Muscle of leg (tissue), 11 donors: ENCODE data around the gene SLC25A5. TPM values are rescaled to one million over a fixed set of nuclear protein-coding genes. Genes with fewer than 3 reads are reported as not detected.
A peak's percentile ranks its signal among the peaks of the same experiment; 100 is the strongest.

ENCODE experiments used
- DNase-seq: peaks from one replicate; pipeline ENCODE4 v3.0.0; 2013
- H3K27ac ChIP-seq: one replicate; pipeline ENCODE4 v1.5.1; 2013; ENCODE audit warnings: mild to moderate bottlenecking, low read length, control low read depth
- H3K27me3 ChIP-seq: one replicate; pipeline ENCODE4 v1.6.1; 2013; ENCODE audit warnings: low read length; ENCODE audit not compliant: control insufficient read depth, insufficient read depth
- H3K36me3 ChIP-seq: one replicate; pipeline ENCODE4 v1.6.1; 2013; ENCODE audit warnings: low read length; ENCODE audit not compliant: control insufficient read depth, insufficient read depth
- H3K4me1 ChIP-seq: one replicate; pipeline ENCODE4 v1.6.1; 2013; ENCODE audit warnings: low read length; ENCODE audit not compliant: control insufficient read depth, insufficient read depth
- H3K4me3 ChIP-seq: one replicate; pipeline ENCODE4 v1.5.1; 2013; ENCODE audit warnings: low read length, control low read depth
- H3K9me3 ChIP-seq: replicated peaks from 2 replicates; pipeline ENCODE4 v1.6.1; 2013; ENCODE audit warnings: low read depth, low read length; ENCODE audit not compliant: control insufficient read depth
- WGBS: methylation state at CpG from one replicate; pipeline ENCODE4 v1.1.5; 2013; ENCODE audit warnings: missing lambda C conversion rate; ENCODE audit not compliant: insufficient coverage; 5-methylcytosine and 5-hydroxymethylcytosine counted together
- polyA plus RNA-seq, 8 donors: library from polyadenylated mRNA; unstranded; fragments of 120-200 nt; gene quantifications; one replicate each; pipeline versions ENCODE4 v1.2.1 to v1.2.3, GENCODE V29; 2013; ENCODE audit warnings: inconsistent platforms in 1 of 8, low replicate concordance in 1 of 8; ENCODE audit not compliant: insufficient read length in 8 of 8, insufficient read depth in 1 of 8
- total RNA-seq: library from RNA; stranded (reverse); fragments of 120-200 nt; gene quantifications from one replicate; pipeline ENCODE4 v1.2.4, GENCODE V29; 2013

SLC25A5 gene
- total and polyA plus RNA-seq, 9 donors, result 73.8 to 190 (median 175) TPM

- peaks cover 9% of the 10 kb centered on the region for H3K36me3 ChIP-seq
- peak overlapping the region; percentile 60 for H3K4me3 ChIP-seq
- DNase-seq, result no peak
- H3K27ac ChIP-seq, result peak overlapping the region; percentile 78
- no peaks in the 10 kb centered on the region for H3K27me3 ChIP-seq
- H3K9me3 ChIP-seq, result no peaks in the 10 kb centered on the region
- whole genome bisulfite sequencing, result 63% methylated on average over 2 of the region's 8 CpGs
- H3K4me1 ChIP-seq, result peaks cover 5% of the 10 kb centered on the region
Observed at GRCh38 chrX:119469313-119469635, 1.0 kb downstream of the SLC25A5 start.

DNA sequence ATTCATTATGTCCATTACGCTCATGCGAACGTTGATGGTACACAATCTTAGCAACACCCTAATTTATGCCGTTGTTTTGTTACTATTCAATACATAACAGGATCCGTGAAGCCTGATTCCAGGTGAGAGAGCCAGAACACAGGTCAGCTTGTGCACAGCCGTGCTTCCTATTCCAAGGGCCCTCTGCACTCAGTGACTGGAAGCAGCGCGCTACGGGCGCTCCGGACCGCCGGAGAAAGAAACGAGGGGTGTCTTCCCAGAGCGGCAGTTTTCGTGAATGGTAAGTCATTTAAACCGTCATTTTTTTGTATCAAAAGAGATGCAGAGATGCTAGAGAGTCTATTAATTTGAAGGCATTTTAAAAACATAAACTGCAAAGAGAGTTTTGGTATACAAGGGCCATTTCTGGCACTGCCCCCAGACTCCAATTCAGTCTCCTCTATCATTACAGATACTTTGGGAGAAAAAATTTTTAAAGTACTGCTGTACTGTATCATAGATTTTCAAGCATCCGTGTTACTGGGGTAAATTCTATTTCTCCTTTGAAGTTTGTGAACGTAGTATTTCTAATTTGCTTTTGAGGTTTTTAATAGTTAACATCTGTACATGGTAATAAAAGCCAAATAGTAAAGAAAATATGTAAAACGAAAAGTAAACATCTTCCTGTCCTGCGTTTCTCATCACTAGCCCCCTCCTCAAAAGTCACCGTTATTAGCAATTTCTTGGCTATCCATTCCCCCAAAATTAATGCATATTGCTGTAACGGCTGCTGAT is 6.6 kb downstream of the SLC25A5 start:
- Histone ChIP-seq H3K36me3 (peaks cover 9% of the 10 kb centered on the region), H3K27me3 (peaks cover 4% of the 10 kb centered on the region), H3K27ac (no peak overlapping the region), H3K9me3 (no peaks in the 10 kb centered on the region), H3K4me3 (no peak overlapping the region), H3K4me1 (no peaks in the 10 kb centered on the region)
- WGBS, result 82% methylated on average over 13 of the region's 23 CpGs
- no peak for DNase-seq

DNA sequence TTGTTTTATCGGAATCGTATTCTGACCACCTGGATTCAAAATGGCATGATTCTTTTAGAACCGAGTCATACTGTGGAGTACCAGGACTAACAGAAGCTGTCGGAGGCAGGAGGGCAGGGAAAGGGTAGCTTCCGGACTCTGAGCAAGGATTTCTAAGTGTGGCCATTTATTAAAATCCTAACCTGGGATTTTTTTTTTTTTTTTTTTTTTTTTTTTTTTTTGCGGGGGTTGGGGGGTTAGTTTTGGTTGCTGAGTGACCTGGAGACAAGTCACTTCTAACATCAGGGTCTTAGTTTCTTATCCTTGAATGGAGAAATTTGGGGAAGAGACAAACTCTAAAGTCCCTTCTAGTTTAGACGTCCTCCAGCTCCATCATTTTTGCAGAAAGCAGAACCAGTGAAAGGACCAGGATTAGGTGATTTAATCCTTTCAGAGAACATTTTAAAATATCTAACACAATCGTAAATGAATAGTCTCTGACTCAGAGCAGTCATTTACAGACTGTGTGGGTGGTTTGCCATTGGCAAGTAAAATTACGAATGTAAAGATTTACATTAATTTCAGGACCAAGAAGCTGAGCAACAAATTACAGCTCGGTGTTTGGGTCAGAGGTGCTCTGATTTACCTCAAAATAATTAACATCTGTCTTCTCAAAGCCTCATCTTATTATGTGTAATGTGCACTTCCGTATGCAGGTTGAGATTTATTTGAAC is 7.3 kb downstream of the SLC25A5 start:
- Histone ChIP-seq H3K4me3 (no peak overlapping the region), H3K27me3 (peaks cover 4% of the 10 kb centered on the region), H3K27ac (no peak overlapping the region), H3K36me3 (peaks cover 3% of the 10 kb centered on the region), H3K9me3 (no peaks in the 10 kb centered on the region), H3K4me1 (no peaks in the 10 kb centered on the region)
- 61% methylated on average over 3 of the region's 11 CpGs for WGBS
- DNase-seq, result no peak

- DNase-seq, result no peak
- 71% methylated on average over 1 of the region's 3 CpGs for WGBS
- Histone ChIP-seq H3K36me3 (no peaks in the 10 kb centered on the region), H3K27me3 (peaks cover 5% of the 10 kb centered on the region), H3K9me3 (no peaks in the 10 kb centered on the region), H3K4me3 (no peak overlapping the region), H3K4me1 (peaks cover 2% of the 10 kb centered on the region), H3K27ac (no peak overlapping the region)
Observed at GRCh38 chrX:119477812-119478232, 9.6 kb downstream of the SLC25A5 start.

GRCh38 chrX:119478504-119478903 is 10.3 kb downstream of the SLC25A5 start:
- no peaks in the 10 kb centered on the region for H3K9me3 ChIP-seq
- H3K36me3 ChIP-seq, result no peaks in the 10 kb centered on the region
- no peak for DNase-seq
- peaks cover 10% of the 10 kb centered on the region for H3K27me3 ChIP-seq
- no CpG with 5 or more reads among the region's 4 CpGs for WGBS
- H3K4me1 ChIP-seq, result peaks cover 2% of the 10 kb centered on the region
- no peak overlapping the region for H3K4me3 ChIP-seq
- no peak overlapping the region for H3K27ac ChIP-seq

DNA sequence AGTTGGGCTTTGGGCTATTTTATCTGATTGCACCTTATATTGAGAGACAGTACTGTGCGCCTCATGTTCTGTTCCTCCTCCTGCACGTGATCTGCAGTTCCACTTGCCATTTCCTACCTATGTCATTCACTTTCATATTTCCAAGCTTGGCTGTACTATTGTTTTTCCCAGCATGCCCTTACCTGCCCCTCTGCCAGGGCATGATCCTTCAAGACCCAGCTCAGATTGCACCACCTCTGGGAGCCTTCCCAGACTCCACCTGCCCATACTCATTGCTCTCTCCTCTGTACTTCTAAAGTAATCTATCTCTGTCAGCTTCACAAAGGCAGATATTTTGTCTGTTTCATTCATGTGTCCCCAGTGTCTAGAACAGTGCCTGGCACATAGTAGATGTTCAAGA is 11.6 kb downstream of the SLC25A5 start:
- no peaks in the 10 kb centered on the region for H3K9me3 ChIP-seq
- WGBS, result 86% methylated on average over 2 of the region's 2 CpGs
- H3K36me3 ChIP-seq, result no peaks in the 10 kb centered on the region
- H3K4me3 ChIP-seq, result no peak overlapping the region
- peaks cover 8% of the 10 kb centered on the region for H3K27me3 ChIP-seq
- no peak overlapping the region for H3K27ac ChIP-seq
- peaks cover 2% of the 10 kb centered on the region for H3K4me1 ChIP-seq
- no peak for DNase-seq

DNA sequence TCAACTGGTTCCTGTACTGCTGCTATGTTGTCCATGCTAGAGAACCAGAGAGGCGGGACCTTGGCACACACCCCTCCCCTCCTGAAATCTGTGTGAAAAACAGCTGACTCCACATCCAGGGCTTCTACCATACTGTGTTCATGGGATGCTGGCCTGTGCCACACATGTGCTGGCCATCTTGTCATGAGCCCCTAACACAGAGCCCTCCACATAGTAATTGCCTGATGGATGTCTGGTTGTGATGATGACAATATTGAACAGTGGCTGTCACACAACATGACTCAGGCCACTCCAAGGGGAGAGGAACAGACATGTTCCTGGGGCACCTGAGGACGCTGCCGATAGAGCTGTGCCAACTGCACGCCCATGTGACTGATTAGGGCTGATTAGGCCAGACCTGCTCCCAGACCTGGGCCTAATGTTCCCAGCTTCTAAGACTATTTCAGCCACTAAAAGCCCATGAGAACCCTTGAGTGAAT is 13.1 kb downstream of the SLC25A5 start:
- Histone ChIP-seq H3K9me3 (no peaks in the 10 kb centered on the region), H3K27ac (no peak overlapping the region), H3K4me1 (peaks cover 2% of the 10 kb centered on the region), H3K4me3 (no peak overlapping the region), H3K36me3 (no peaks in the 10 kb centered on the region), H3K27me3 (peaks cover 8% of the 10 kb centered on the region)
- 71% methylated on average over 4 of the region's 4 CpGs for WGBS
- no peak for DNase-seq

DNA sequence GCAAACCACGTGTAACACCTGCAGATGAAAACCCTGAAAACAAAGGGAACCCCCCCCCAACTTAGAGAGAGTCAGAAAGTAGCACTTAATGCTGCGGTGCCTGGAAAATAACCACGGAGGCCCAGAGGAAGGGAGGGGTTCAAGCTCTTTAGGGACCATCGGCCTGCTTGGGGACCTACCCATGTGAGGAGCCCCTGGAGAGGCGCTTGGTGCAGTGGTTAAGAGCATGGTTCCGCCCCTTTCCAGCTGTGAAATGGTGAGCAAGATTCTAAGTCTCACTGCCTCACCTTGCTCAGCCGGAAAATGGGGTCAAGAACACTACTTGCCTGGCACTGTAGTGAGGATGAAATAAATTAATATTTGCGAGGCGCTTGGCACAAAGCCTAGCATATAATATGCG is 13.8 kb downstream of the SLC25A5 start:
- peak overlapping the region; percentile 13 for H3K27ac ChIP-seq
- no peak for DNase-seq
- WGBS, result 73% methylated on average over 9 of the region's 10 CpGs
- no peaks in the 10 kb centered on the region for H3K36me3 ChIP-seq
- peaks cover 6% of the 10 kb centered on the region for H3K27me3 ChIP-seq
- H3K4me1 ChIP-seq, result peaks cover 2% of the 10 kb centered on the region
- no peaks in the 10 kb centered on the region for H3K9me3 ChIP-seq
- H3K4me3 ChIP-seq, result peak overlapping the region; percentile 44

DNA sequence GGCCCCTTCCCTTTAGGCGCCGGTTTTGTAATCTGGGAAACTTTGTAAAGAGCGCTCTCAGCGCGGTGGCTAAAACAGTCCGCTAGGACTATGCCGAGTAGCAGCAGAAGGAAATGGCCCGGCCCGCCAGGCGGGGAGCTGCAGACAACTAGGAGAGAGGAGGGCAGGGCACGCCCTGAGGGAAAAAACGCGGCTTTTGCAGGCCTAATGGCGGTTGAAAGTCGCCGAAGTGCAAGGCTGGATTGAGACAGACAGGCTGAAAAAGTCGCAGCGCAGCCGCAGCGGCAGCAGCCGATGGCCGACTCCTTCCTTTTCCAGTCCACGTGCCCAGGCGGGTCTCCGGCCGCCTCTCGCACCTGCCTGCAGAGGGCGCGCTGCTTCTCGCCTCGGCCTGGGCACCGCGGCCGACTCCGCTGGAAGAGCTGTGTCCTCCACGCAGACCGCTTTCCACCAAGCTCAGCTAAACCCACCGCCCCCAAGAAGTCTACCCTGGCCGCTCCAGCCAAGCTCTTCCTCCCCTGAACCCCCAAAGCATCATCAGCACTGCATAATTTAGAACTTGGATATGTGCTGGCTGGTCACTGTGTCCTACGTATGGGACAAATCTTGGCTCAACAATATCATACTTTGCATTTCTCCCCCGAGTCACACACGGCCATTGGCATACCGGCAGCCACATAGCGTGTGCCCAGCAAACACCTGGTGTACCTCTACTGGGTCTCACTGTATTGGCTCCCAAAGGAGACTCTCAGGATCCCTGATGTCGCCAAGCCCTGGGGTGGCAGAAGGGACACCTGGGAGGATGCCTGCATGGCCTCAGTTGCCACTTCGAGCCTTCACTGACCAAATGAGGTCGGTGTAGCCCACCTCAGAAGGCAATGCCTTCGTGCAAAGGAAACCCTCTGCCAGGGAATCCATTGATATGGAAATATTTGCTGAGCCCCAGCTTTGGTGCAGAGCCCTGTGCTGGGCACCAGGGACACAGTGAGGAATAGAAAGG is 14.5 kb downstream of the SLC25A5 start:
- peak; percentile 53 for DNase-seq
- 40% methylated on average over 45 of the region's 48 CpGs for WGBS
- peak overlapping the region; percentile 13 for H3K27ac ChIP-seq

More for the DNA sequence above, 14.5 kb downstream of the SLC25A5 start:
- Histone ChIP-seq H3K4me1 (peaks cover 2% of the 10 kb centered on the region), H3K9me3 (no peaks in the 10 kb centered on the region), H3K27me3 (peaks cover 6% of the 10 kb centered on the region), H3K4me3 (peak overlapping the region; percentile 44), H3K36me3 (no peaks in the 10 kb centered on the region)
